K562 (cell line): Measurements from ENCODE around the gene CLTC. TPM values are rescaled to one million over a fixed set of nuclear protein-coding genes. Genes with fewer than 3 reads are reported as not detected.

ENCODE experiments used
- ATF1 ChIP-seq, 2 experiments: fragments of 450-650 bp in 1 of 2; IDR thresholded peaks; 2 replicates each; pipeline ENCODE4 v1.6.1; 2016; ENCODE audit warnings: missing compliant biosample characterization in 1 of 2, missing genetic modification characterization in 1 of 2
- CC2D1A ChIP-seq: fragments of 450-650 bp; IDR thresholded peaks from 2 replicates; pipeline ENCODE4 v1.6.1; 2017; ENCODE audit warnings: mild to moderate bottlenecking
- DIDO1 ChIP-seq: fragments of 450-650 bp; IDR thresholded peaks from 2 replicates; pipeline ENCODE4 v1.6.1; 2016; ENCODE audit warnings: low read depth, missing biosample characterization, missing genetic modification characterization
- GABPA ChIP-seq: fragments of 200-800 bp; sonication (Bioruptor generic); conservative IDR thresholded peaks from 2 replicates; pipeline ENCODE4 v1.6.1; 2016; ENCODE audit warnings: low read depth, missing genetic modification characterization, missing compliant biosample characterization
- IRF2 ChIP-seq: sonication (generic); formaldehyde crosslinking; IDR thresholded peaks from 2 replicates; pipeline ENCODE4 v1.8.1; 2022; ENCODE audit warnings: mild to moderate bottlenecking, missing genetic modification reagents
- POU5F1 ChIP-seq: fragments of 150-350 bp; IDR thresholded peaks from 2 replicates; pipeline ENCODE4 v1.6.1; 2014; ENCODE audit warnings: borderline replicate concordance, low read length, low read depth, mild to moderate bottlenecking; ENCODE audit not compliant: partially characterized antibody
- TFAM ChIP-seq: fragments of 250-450 bp; sonication (Bioruptor Pico); conservative IDR thresholded peaks from 2 replicates; pipeline ENCODE4 v1.5.0; 2021; ENCODE audit warnings: mild to moderate bottlenecking, moderate library complexity
- ZBTB11 ChIP-seq, 3 experiments: fragments of 200-800 bp in 1 of 3; fragments of 250-450 bp in 1 of 3; fragments of 450-650 bp in 1 of 3; sonication (Bioruptor Pico) in 1 of 3; sonication (Bioruptor generic) in 1 of 3; formaldehyde crosslinking in 1 of 3; IDR thresholded peaks; 2 replicates each; pipeline versions ENCODE4 v1.6.1 to v1.8.0; 2016 to 2022; ENCODE audit warnings: mild to moderate bottlenecking in 2 of 3, missing genetic modification characterization in 2 of 3, missing compliant biosample characterization in 1 of 3, moderate library complexity in 1 of 3
- ZBTB9 ChIP-seq: fragments of 450-650 bp; formaldehyde crosslinking; IDR thresholded peaks from 2 replicates; pipeline ENCODE4 v1.4.0; 2020; ENCODE audit warnings: mild to moderate bottlenecking, moderate library complexity
- ZNF316 ChIP-seq: fragments of 450-650 bp; IDR thresholded peaks from 2 replicates; pipeline ENCODE4 v1.6.1; 2016
- polyA plus RNA-seq, 8 experiments: library from polyadenylated mRNA; depleted of rRNA in 4 of 8; stranded (reverse) in 5 of 8; unstranded in 3 of 8; fragments of >200 nt; fragmentation: Nextera tagmentation in 2 of 8; fragmentation: Illumina TruSeq in 1 of 8; extraction: Ambion mirVana in 2 of 8; extraction: Trizol in 1 of 8; gene quantifications; 2 replicates each; pipeline versions ENCODE4 v1.2.1 to v1.2.3, GENCODE V29; 2011 to 2014; ENCODE audit warnings: inconsistent platforms in 1 of 8, missing spikeins in 1 of 8
- total RNA-seq, 7 experiments: library from RNA; depleted of rRNA in 6 of 7; stranded (reverse); fragments of >200 nt in 6 of 7; fragmentation: Illumina TruSeq in 2 of 7; extraction: Trizol in 2 of 7; gene quantifications; 2 replicates each; pipeline versions ENCODE4 v1.2.1 to v1.2.3, GENCODE V29; 2011 to 2021; ENCODE audit warnings: low replicate concordance in 1 of 7
- TF ChIP-seq, protein P1 (sequence below): fragments of 250-450 bp; sonication (Bioruptor Pico); IDR thresholded peaks from 2 replicates; pipeline ENCODE4 v1.4.0; 2020; ENCODE audit warnings: mild to moderate bottlenecking, moderate library complexity
- TF ChIP-seq, protein P2 (sequence below): fragments of 450-650 bp; IDR thresholded peaks from 2 replicates; pipeline ENCODE4 v1.6.1; 2016; ENCODE audit warnings: borderline replicate concordance
- TF ChIP-seq, protein P3 (sequence below), 2 experiments: IDR thresholded peaks; 2 replicates each; pipeline ENCODE4 v1.6.1; 2012; ENCODE audit warnings: improper control_type of control experiment in 2 of 2, low read depth in 2 of 2, low read length in 2 of 2, borderline replicate concordance in 1 of 2

CLTC gene
- total and polyA plus RNA-seq, 9 of the 15 experiments (the other 6 are each of a cell fraction or from before 2014, with no cell fraction given): 115 to 267 (median 174) TPM

DNA sequence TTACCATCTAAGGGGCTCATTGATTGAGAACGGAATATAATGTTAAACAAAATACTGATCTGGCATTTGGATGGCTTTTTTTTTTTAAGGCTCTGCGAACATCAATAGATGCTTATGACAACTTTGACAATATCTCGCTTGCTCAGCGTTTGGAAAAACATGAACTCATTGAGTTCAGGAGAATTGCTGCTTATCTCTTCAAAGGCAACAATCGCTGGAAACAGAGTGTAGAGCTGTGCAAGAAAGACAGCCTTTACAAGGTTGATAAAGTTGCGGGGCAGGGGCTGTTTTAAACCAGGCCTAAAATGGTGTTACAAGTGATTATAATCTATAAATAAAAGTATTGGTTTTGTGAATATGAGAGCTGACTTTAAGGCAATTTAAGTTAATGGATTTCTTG is 65.3 kb downstream of the CLTC start (continued):
- TF ChIP-seq ZBTB11 (CRISPR knock-in tag; IDR thresholded peaks at IDR 0.05) (peak in 1 of 3 experiments; percentile 83; a peak in 2 of 6 replicates), IRF2 (CRISPR knock-in tag) (no peak), GABPA (tag) (no peak), TFAM (CRISPR knock-in tag) (no peak), POU5F1 (no peak), CC2D1A (peak; percentile 86; the same call in 1 of the 2 replicates), DIDO1 (tag) (no peak), ZNF316 (peak; percentile 91), ATF1 (CRISPR knock-in tag; IDR thresholded peaks at IDR 0.05) (no peak), ATF1 (tag; IDR thresholded peaks at IDR 0.05) (0 out of 2 replicates have a peak, but pooled peaks have one; percentile 21), ZBTB9 (no peak)
- TF ChIP-seq, protein P1, sequence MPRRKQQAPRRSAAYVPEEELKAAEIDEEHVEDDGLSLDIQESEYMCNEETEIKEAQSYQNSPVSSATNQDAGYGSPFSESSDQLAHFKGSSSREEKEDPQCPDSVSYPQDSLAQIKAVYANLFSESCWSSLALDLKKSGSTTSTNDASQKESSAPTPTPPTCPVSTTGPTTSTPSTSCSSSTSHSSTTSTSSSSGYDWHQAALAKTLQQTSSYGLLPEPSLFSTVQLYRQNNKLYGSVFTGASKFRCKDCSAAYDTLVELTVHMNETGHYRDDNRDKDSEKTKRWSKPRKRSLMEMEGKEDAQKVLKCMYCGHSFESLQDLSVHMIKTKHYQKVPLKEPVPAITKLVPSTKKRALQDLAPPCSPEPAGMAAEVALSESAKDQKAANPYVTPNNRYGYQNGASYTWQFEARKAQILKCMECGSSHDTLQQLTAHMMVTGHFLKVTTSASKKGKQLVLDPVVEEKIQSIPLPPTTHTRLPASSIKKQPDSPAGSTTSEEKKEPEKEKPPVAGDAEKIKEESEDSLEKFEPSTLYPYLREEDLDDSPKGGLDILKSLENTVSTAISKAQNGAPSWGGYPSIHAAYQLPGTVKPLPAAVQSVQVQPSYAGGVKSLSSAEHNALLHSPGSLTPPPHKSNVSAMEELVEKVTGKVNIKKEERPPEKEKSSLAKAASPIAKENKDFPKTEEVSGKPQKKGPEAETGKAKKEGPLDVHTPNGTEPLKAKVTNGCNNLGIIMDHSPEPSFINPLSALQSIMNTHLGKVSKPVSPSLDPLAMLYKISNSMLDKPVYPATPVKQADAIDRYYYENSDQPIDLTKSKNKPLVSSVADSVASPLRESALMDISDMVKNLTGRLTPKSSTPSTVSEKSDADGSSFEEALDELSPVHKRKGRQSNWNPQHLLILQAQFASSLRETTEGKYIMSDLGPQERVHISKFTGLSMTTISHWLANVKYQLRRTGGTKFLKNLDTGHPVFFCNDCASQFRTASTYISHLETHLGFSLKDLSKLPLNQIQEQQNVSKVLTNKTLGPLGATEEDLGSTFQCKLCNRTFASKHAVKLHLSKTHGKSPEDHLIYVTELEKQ (CRISPR knock-in tag): no peak
- TF ChIP-seq, protein P2, sequence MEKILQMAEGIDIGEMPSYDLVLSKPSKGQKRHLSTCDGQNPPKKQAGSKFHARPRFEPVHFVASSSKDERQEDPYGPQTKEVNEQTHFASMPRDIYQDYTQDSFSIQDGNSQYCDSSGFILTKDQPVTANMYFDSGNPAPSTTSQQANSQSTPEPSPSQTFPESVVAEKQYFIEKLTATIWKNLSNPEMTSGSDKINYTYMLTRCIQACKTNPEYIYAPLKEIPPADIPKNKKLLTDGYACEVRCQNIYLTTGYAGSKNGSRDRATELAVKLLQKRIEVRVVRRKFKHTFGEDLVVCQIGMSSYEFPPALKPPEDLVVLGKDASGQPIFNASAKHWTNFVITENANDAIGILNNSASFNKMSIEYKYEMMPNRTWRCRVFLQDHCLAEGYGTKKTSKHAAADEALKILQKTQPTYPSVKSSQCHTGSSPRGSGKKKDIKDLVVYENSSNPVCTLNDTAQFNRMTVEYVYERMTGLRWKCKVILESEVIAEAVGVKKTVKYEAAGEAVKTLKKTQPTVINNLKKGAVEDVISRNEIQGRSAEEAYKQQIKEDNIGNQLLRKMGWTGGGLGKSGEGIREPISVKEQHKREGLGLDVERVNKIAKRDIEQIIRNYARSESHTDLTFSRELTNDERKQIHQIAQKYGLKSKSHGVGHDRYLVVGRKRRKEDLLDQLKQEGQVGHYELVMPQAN: no peak
- TF ChIP-seq, protein P3, sequence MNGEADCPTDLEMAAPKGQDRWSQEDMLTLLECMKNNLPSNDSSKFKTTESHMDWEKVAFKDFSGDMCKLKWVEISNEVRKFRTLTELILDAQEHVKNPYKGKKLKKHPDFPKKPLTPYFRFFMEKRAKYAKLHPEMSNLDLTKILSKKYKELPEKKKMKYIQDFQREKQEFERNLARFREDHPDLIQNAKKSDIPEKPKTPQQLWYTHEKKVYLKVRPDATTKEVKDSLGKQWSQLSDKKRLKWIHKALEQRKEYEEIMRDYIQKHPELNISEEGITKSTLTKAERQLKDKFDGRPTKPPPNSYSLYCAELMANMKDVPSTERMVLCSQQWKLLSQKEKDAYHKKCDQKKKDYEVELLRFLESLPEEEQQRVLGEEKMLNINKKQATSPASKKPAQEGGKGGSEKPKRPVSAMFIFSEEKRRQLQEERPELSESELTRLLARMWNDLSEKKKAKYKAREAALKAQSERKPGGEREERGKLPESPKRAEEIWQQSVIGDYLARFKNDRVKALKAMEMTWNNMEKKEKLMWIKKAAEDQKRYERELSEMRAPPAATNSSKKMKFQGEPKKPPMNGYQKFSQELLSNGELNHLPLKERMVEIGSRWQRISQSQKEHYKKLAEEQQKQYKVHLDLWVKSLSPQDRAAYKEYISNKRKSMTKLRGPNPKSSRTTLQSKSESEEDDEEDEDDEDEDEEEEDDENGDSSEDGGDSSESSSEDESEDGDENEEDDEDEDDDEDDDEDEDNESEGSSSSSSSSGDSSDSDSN (IDR thresholded peaks at IDR 0.05; ENCODE audit: borderline replicate concordance in 1 of 2, low read depth in 2 of 2, low read length in 2 of 2): no peak
